ENCODE measurements around the gene TEKT2. TPM values are rescaled to one million over a fixed set of nuclear protein-coding genes. Genes with fewer than 3 reads are reported as not detected.
A peak's percentile ranks its signal among the peaks of the same experiment; 100 is the strongest.

Gene TEKT2
- total and polyA plus RNA-seq, 2 experiments from 2014 or later: not detected

DNA sequence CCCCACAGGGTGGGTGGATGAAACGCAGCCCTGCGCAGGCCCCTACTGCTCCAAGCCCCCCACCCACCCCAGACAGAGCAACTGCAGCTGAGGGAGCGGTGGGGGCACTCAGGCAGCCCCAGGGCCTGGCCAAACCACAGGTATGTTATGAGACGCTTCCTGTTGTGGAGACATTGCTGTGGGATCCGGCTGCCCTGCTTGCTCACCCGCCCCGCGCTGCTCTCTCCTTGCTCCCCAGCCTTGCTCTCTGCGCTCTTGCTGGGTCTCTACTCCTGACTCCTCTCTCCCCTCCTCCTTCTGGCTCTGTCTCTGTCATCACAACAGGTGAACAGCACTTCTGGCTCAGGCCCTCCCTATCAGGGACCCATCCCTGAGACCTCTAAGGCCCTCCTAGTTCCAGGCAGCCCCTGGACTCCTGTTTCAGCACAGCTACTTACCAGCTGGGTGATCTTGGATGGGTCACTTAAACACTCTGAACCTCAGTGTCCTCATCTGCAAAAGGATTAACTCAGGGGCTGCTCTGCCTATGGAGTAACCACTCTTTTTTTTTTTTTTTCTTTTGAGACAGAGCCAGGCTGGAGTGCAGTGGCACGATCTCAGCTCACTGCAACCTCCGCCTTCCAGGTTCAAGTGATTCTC lies 25.3 kb downstream of the TEKT2 start:
- TF ChIP-seq EZH2 (IDR thresholded peaks at IDR 0.05; ENCODE audit: insufficient read depth, poor library complexity, severe bottlenecking): no peak
- TF ChIP-seq EZH2phosphoT487 (IDR thresholded peaks at IDR 0.05; ENCODE audit: insufficient read depth, low read depth): no peak

DNA sequence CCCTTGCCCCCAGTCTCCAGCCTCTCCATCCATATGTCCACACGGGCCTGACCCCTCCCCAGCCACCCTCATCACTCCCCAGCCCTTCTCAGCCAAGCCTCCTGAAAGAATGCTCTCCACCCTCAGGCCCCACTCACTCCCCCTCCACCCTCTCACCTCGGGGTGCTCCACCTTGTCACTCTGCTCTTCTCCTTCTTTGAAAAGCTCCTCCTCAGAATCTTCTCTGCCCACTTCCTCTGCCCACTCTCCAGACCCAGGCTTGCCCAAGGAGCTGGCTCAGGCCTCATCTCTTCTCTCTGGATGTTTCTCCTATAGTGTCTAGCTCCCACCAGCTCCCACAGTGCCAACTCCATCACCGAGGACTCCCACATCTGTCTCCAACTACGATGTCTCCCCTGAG lies 27.3 kb downstream of the TEKT2 start:
- in situ Hi-C loops (cut with MboI): no loop called here
- Histone ChIP-seq H3K4me3 (no peak overlapping the region), H2AFZ (no peak overlapping the region; the same call in 1 of the 2 replicates)

More for the DNA sequence above, 25.3 kb downstream of the TEKT2 start:
- H3K9me2 ChIP-seq (ENCODE audit: insufficient read depth): no peaks in the 10 kb centered on the region
- H3K79me2 ChIP-seq (ENCODE audit: insufficient read depth): no peaks in the 10 kb centered on the region
- in situ Hi-C loops (cut with MboI): loop anchor here (10.0 kb wide), 1 partner anchor 186 kb away; no protein-coding TSS in a partner anchor
- peaks cover 13% of the 10 kb centered on the region for H3K4me1 ChIP-seq (ENCODE audit: insufficient read depth)
- H3K9me3 ChIP-seq (ENCODE audit: low read depth): no peaks in the 10 kb centered on the region
- peak overlapping the region; percentile 54 for H3K9ac ChIP-seq
- H3K27me3 ChIP-seq (replicated peaks; ENCODE audit: insufficient read depth): no peaks in the 10 kb centered on the region
- no peak overlapping the region for H3K4me2 ChIP-seq (ENCODE audit: unreplicated experiment)
- peak overlapping the region; percentile 51; the same call in 1 of the 2 replicates for H2AFZ ChIP-seq
- H3K27ac ChIP-seq: peak overlapping the region; percentile 54
- 0 out of 2 replicates have a peak, but pooled peaks cover 3% of the 10 kb centered on the region for H3F3A ChIP-seq (ENCODE audit: insufficient read depth)
- no peak overlapping the region for H3K4me3 ChIP-seq
- H4K20me1 ChIP-seq (ENCODE audit: insufficient read depth): no peaks in the 10 kb centered on the region
- WGBS, 2 experiments (ENCODE audit: low coverage in 1 of 2, low lambda C conversion rate in 2 of 2, missing lambda C conversion rate in 2 of 2): 63 to 73% methylated on average over 6 to 11 of the region's 11 CpGs
- no peaks in the 10 kb centered on the region for H3K36me3 ChIP-seq (ENCODE audit: low read depth)
- peak; percentile 90 for DNase-seq

DNA sequence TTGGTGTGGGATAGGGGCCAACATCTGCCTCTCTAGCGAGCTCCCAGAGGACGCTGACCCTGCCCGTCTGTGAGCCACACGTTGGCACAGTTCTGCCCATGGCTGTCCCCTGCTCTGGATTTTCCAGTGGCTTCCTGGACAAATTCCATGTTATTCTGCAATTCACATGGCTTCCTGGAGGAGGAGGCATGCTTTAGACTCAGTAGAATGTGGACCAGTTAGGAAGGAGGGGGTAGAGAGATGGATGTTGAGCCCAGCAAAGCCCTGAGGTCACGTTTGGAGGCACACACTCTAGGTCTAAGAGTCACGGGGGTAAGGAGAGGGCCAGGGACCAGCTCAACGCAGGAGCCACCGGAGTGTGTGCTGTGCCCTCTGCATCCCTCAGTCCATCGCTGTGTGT lies 28.9 kb downstream of the TEKT2 start:
- Histone ChIP-seq H3K4me2 (ENCODE audit: unreplicated experiment) (no peak overlapping the region), H3K27me3 (replicated peaks; ENCODE audit: insufficient read depth) (no peaks in the 10 kb centered on the region), H2AFZ (no peak overlapping the region), H4K20me1 (ENCODE audit: insufficient read depth) (no peaks in the 10 kb centered on the region), H3F3A (ENCODE audit: insufficient read depth) (peaks cover 22% of the 10 kb centered on the region), H3K27ac (no peak overlapping the region), H3K9me2 (ENCODE audit: insufficient read depth) (no peaks in the 10 kb centered on the region), H3K4me1 (ENCODE audit: insufficient read depth) (peaks cover 34% of the 10 kb centered on the region), H3K9ac (no peak overlapping the region), H3K4me3 (no peak overlapping the region), H3K79me2 (ENCODE audit: insufficient read depth) (no peaks in the 10 kb centered on the region), H3K9me3 (ENCODE audit: low read depth) (no peaks in the 10 kb centered on the region), H3K36me3 (ENCODE audit: low read depth) (no peaks in the 10 kb centered on the region)
- TF ChIP-seq EZH2phosphoT487 (IDR thresholded peaks at IDR 0.05; ENCODE audit: insufficient read depth, low read depth): no peak
- whole genome bisulfite sequencing, 2 experiments (ENCODE audit: low coverage in 1 of 2, low lambda C conversion rate in 2 of 2, missing lambda C conversion rate in 2 of 2): 90 to 94% methylated on average over 9 of the region's 9 CpGs
- in situ Hi-C loops (cut with MboI): no loop called here
- no peak for DNase-seq

More for the DNA sequence above, 27.3 kb downstream of the TEKT2 start:
- no peak overlapping the region for H3K27ac ChIP-seq
- H3K4me1 ChIP-seq (ENCODE audit: insufficient read depth): peaks cover 27% of the 10 kb centered on the region
- no peaks in the 10 kb centered on the region for H3K9me2 ChIP-seq (ENCODE audit: insufficient read depth)
- H3K9ac ChIP-seq: no peak overlapping the region
- no peak overlapping the region for H3K4me2 ChIP-seq (ENCODE audit: unreplicated experiment)
- H3K79me2 ChIP-seq (ENCODE audit: insufficient read depth): no peaks in the 10 kb centered on the region
- no peaks in the 10 kb centered on the region for H3K36me3 ChIP-seq (ENCODE audit: low read depth)
- no peaks in the 10 kb centered on the region for H4K20me1 ChIP-seq (ENCODE audit: insufficient read depth)
- no peaks in the 10 kb centered on the region for H3K9me3 ChIP-seq (ENCODE audit: low read depth)
- peaks cover 8% of the 10 kb centered on the region for H3F3A ChIP-seq (ENCODE audit: insufficient read depth)
- DNase-seq: no peak
- H3K27me3 ChIP-seq (replicated peaks; ENCODE audit: insufficient read depth): no peaks in the 10 kb centered on the region
- no peak for TF ChIP-seq EZH2 (IDR thresholded peaks at IDR 0.05; ENCODE audit: insufficient read depth, poor library complexity, severe bottlenecking)
- WGBS, 2 experiments (ENCODE audit: low coverage in 1 of 2, low lambda C conversion rate in 2 of 2, missing lambda C conversion rate in 2 of 2): 17 to 29% methylated on average over 3 to 4 of the region's 4 CpGs

DNA sequence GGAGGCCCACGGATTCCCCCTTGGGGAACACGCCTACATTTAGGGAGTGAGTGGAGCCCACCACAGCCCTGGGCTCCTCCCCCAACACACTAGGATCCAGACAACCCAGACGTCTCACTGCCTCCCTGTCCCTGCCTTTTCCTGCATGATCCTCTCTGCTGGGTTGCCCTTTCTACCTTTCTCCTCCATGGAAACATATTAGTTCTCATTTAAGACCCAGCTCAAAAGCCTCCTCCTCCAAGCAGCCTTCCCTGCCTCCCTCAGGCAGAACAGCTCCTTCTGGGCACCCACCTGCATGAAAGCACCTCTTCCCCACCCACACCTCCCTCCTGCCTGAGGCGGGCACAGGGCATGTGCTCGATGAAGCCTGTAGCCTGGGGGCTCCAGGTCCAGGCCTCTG lies 30.5 kb downstream of the TEKT2 start:
- DNase-seq: no peak
- Histone ChIP-seq H4K20me1 (ENCODE audit: insufficient read depth) (no peaks in the 10 kb centered on the region), H3K4me3 (no peak overlapping the region; the same call in 1 of the 2 replicates), H2AFZ (peak overlapping the region; percentile 50; the same call in 1 of the 2 replicates), H3K79me2 (ENCODE audit: insufficient read depth) (no peaks in the 10 kb centered on the region), H3K27me3 (replicated peaks; ENCODE audit: insufficient read depth) (no peaks in the 10 kb centered on the region), H3K36me3 (ENCODE audit: low read depth) (no peaks in the 10 kb centered on the region), H3K4me1 (ENCODE audit: insufficient read depth) (peaks cover 25% of the 10 kb centered on the region), H3K9ac (peak overlapping the region; percentile 78), H3K9me2 (ENCODE audit: insufficient read depth) (no peaks in the 10 kb centered on the region), H3F3A (ENCODE audit: insufficient read depth) (peaks cover 22% of the 10 kb centered on the region), H3K9me3 (ENCODE audit: low read depth) (no peaks in the 10 kb centered on the region), H3K27ac (peak overlapping the region; percentile 93; the same call in 1 of the 2 replicates), H3K4me2 (ENCODE audit: unreplicated experiment) (peak overlapping the region; percentile 57)
- no peak for TF ChIP-seq EZH2 (IDR thresholded peaks at IDR 0.05; ENCODE audit: insufficient read depth, poor library complexity, severe bottlenecking)
- TF ChIP-seq EZH2phosphoT487 (IDR thresholded peaks at IDR 0.05; ENCODE audit: insufficient read depth, low read depth): no peak
- in situ Hi-C loops (cut with MboI): no loop called here
- 73 to 77% methylated on average over 5 of the region's 5 CpGs for WGBS, 2 experiments (ENCODE audit: low coverage in 1 of 2, low lambda C conversion rate in 2 of 2, missing lambda C conversion rate in 2 of 2)

Data from GM23248 (cell line).